ENCODE measurements around the gene ZRANB3. TPM values are rescaled to one million over a fixed set of nuclear protein-coding genes. Genes with fewer than 3 reads are reported as not detected.

The ZRANB3 gene
- total and polyA plus RNA-seq, 10 of the 15 experiments (the other 5 are each of a cell fraction or from before 2014, with no cell fraction given): 5.6 to 11.4 (median 9.9) TPM

GRCh38 chr2:135187270-135187669, 343.7 kb downstream of the ZRANB3 start:
- Histone ChIP-seq H3K27me3 (replicated peaks in 1 of 2; ENCODE audit: control insufficient read depth in 2 of 2, insufficient read depth in 2 of 2, low read length in 1 of 2) (no peaks in the 10 kb centered on the region), H3K9me3 (replicated peaks; ENCODE audit: control insufficient read depth, insufficient read depth, low read length) (no peaks in the 10 kb centered on the region), H3K9ac (ENCODE audit: control insufficient read depth, insufficient read depth, low read length) (no peak overlapping the region), H3K36me3 (ENCODE audit: control insufficient read depth in 2 of 2, insufficient read depth in 2 of 2, low read length in 1 of 2) (no peaks in the 10 kb centered on the region), H3K4me1 (ENCODE audit: control insufficient read depth, insufficient read depth, low read length) (no peaks in the 10 kb centered on the region), H3K4me2 (ENCODE audit: control insufficient read depth, insufficient read depth) (no peak overlapping the region), H3K79me2 (ENCODE audit: control insufficient read depth, insufficient read depth, low read length) (no peaks in the 10 kb centered on the region), H3K27ac (ENCODE audit: control insufficient read depth, insufficient read depth) (no peak overlapping the region), H2AFZ (ENCODE audit: control insufficient read depth, low read depth, low read length) (no peak overlapping the region), H3K4me3 (no peak overlapping the region), H4K20me1 (ENCODE audit: control insufficient read depth, insufficient read depth) (no peaks in the 10 kb centered on the region)
- intact Hi-C loops (cut with micrococcal nuclease; ENCODE audit: unreplicated experiment): no loop called here
- CTCF ChIA-PET: no interaction called here
- POLR2A ChIA-PET: no interaction called here
- no peak for DNase-seq (ENCODE audit: low read depth, low spot score)
- RAD21 ChIA-PET (ENCODE audit: unreplicated experiment): no interaction called here
- no peak for ATAC-seq
- WGBS (ENCODE audit: insufficient coverage, insufficient replicate concordance, low lambda C conversion rate, missing lambda C conversion rate): 75% methylated on average over 3 of the region's 3 CpGs
- no peak for TF ChIP-seq KAT2A (conservative IDR thresholded peaks at IDR 0.05; ENCODE audit: control insufficient read depth, low read depth, low read length)
- no peak for TF ChIP-seq POLR2AphosphoS2 (IDR thresholded peaks at IDR 0.05; ENCODE audit: low read depth, low read length)
- no peak for TF ChIP-seq HDAC6 (IDR thresholded peaks at IDR 0.05; ENCODE audit: unreplicated experiment)
- no peak for TF ChIP-seq SPI1 (IDR thresholded peaks at IDR 0.05; ENCODE audit: borderline replicate concordance, insufficient read depth, low read depth, low read length)
- TF ChIP-seq ZZZ3 (IDR thresholded peaks at IDR 0.05; ENCODE audit: control insufficient read depth, insufficient read length, low read depth): no peak
- TF ChIP-seq PAX5 (IDR thresholded peaks at IDR 0.05; ENCODE audit: borderline replicate concordance, low read depth, low read length): no peak
- no peak for TF ChIP-seq MYC (IDR thresholded peaks at IDR 0.05; ENCODE audit: insufficient read depth, insufficient read length, insufficient replicate concordance, low read length, severe bottlenecking)
- TF ChIP-seq ZNF622 (IDR thresholded peaks at IDR 0.05): no peak
- no peak for TF ChIP-seq BCL11A (IDR thresholded peaks at IDR 0.05; ENCODE audit: low read depth, low read length)
- TF ChIP-seq SREBF1 (IDR thresholded peaks at IDR 0.05; ENCODE audit: low read length): no peak
- no peak for TF ChIP-seq RUNX3 (IDR thresholded peaks at IDR 0.05; ENCODE audit: low read length)
- TF ChIP-seq USF2 (IDR thresholded peaks at IDR 0.05; ENCODE audit: borderline replicate concordance, low read depth, low read length): no peak
- TF ChIP-seq IRF5 (IDR thresholded peaks at IDR 0.05; ENCODE audit: borderline replicate concordance): no peak
- TF ChIP-seq USF1 (IDR thresholded peaks at IDR 0.05; ENCODE audit: borderline replicate concordance, extremely low read length, insufficient read depth, low read depth, low read length): no peak
- no peak for TF ChIP-seq REST (IDR thresholded peaks at IDR 0.05; ENCODE audit: low read depth, low read length)
- FAIRE-seq: no peak
- SMC1A ChIA-PET (ENCODE audit: uncharacterized antibody, unreplicated experiment): no interaction called here
- no TSS peak for BruUV-seq (replicated peaks)
- in situ Hi-C loops (cut with MboI): no loop called here

Data from GM12878 (cell line).